HEK293T (cell line): ENCODE measurements around the gene TECPR1.
"Not testable (repeated sequence)": the region's sequence is repeated elsewhere in the genome, so short reads cannot be mapped to it uniquely, and the experiment has no call there.

Experiments
- CTCF ChIA-PET: fragments of 350-600 bp; formaldehyde crosslinking; extraction: SDS; loops from one replicate; lab custom pipeline; 2021; ENCODE audit warnings: antibody characterized with exemption, inconsistent platforms; lab: Yijun Ruan, JAX
- POLR2A ChIA-PET: fragments of 350-600 bp; formaldehyde crosslinking; extraction: SDS; loops from one replicate; lab custom pipeline; 2020; ENCODE audit warnings: antibody characterized with exemption, inconsistent platforms; lab: Yijun Ruan, JAX
- DNase-seq: peaks from one replicate; pipeline ENCODE4 v3.0.0; 2012; ENCODE audit warnings: mixed read lengths; ENCODE audit errors: extremely low spot score
- ARNT ChIP-seq: fragments of 450-650 bp; IDR thresholded peaks from 2 replicates; pipeline ENCODE4 v1.6.1; 2017; ENCODE audit warnings: mild to moderate bottlenecking
- BHLHE40 ChIP-seq: fragments of 450-650 bp; IDR thresholded peaks from 2 replicates; pipeline ENCODE4 v1.6.1; 2016; ENCODE audit warnings: mild to moderate bottlenecking, moderate library complexity, borderline replicate concordance
- CTBP1 ChIP-seq: fragments of 450-650 bp; IDR thresholded peaks from 2 replicates; pipeline ENCODE4 v1.6.1; 2016; ENCODE audit warnings: borderline replicate concordance
- ELF4 ChIP-seq: fragments of 450-650 bp; IDR thresholded peaks from 2 replicates; pipeline ENCODE4 v1.6.1; 2017; ENCODE audit warnings: antibody characterized with exemption
- FOXA1 ChIP-seq: fragments of 450-650 bp; IDR thresholded peaks from 2 replicates; pipeline ENCODE4 v1.6.1; 2016; ENCODE audit warnings: mild to moderate bottlenecking
- FOXK2 ChIP-seq: fragments of 450-650 bp; IDR thresholded peaks from 2 replicates; pipeline ENCODE4 v1.6.1; 2016; ENCODE audit warnings: mild to moderate bottlenecking
- FOXM1 ChIP-seq: fragments of 450-650 bp; IDR thresholded peaks from 2 replicates; pipeline ENCODE4 v1.6.1; 2017; ENCODE audit warnings: mild to moderate bottlenecking, borderline replicate concordance
- HDGF ChIP-seq: fragments of 450-650 bp; IDR thresholded peaks from 2 replicates; pipeline ENCODE4 v1.6.1; 2017; ENCODE audit warnings: antibody characterized with exemption, borderline replicate concordance
- L3MBTL2 ChIP-seq: fragments of 450-650 bp; conservative IDR thresholded peaks from 2 replicates; pipeline ENCODE4 v1.6.1; 2016; ENCODE audit warnings: mild to moderate bottlenecking
- LEF1 ChIP-seq: fragments of 450-650 bp; IDR thresholded peaks from 2 replicates; pipeline ENCODE4 v1.6.1; 2017; ENCODE audit warnings: mild to moderate bottlenecking, borderline replicate concordance
- NFRKB ChIP-seq: fragments of 450-650 bp; IDR thresholded peaks from 2 replicates; pipeline ENCODE4 v1.6.1; 2016; ENCODE audit warnings: mild to moderate bottlenecking, moderate library complexity
- SP1 ChIP-seq: fragments of 450-650 bp; IDR thresholded peaks from 2 replicates; pipeline ENCODE4 v1.6.1; 2017
- SUZ12 ChIP-seq: fragments of 450-650 bp; IDR thresholded peaks from 2 replicates; pipeline ENCODE4 v1.6.1; 2016; ENCODE audit warnings: mild to moderate bottlenecking
- TARDBP ChIP-seq: fragments of 450-650 bp; IDR thresholded peaks from 2 replicates; pipeline ENCODE4 v1.6.1; 2016
- ZNF384 ChIP-seq: fragments of 450-650 bp; IDR thresholded peaks from 2 replicates; pipeline ENCODE4 v1.6.1; 2016
- TF ChIP-seq, protein P1 (sequence below): fragments of 450-650 bp; IDR thresholded peaks from 2 replicates; pipeline ENCODE4 v1.6.1; 2016

The TECPR1 gene

GRCh38 chr7:98223898-98224700, 27.9 kb downstream of the TECPR1 start:
- ChIA-PET POLR2A (no interaction called here), CTCF (no interaction called here)
- TF ChIP-seq CTBP1 (no peak), NFRKB (no peak), SP1 (no peak), TARDBP (no peak), FOXA1 (no peak), BHLHE40 (no peak), SUZ12 (no peak), HDGF (no peak), ARNT (no peak), FOXM1 (no peak), LEF1 (no peak), FOXK2 (no peak), ZNF384 (no peak), L3MBTL2 (no peak), ELF4 (no peak)
- TF ChIP-seq, protein P1, sequence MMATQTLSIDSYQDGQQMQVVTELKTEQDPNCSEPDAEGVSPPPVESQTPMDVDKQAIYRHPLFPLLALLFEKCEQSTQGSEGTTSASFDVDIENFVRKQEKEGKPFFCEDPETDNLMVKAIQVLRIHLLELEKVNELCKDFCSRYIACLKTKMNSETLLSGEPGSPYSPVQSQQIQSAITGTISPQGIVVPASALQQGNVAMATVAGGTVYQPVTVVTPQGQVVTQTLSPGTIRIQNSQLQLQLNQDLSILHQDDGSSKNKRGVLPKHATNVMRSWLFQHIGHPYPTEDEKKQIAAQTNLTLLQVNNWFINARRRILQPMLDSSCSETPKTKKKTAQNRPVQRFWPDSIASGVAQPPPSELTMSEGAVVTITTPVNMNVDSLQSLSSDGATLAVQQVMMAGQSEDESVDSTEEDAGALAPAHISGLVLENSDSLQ, result no peak
- DNase-seq, result no peak

- POLR2A ChIA-PET, result no interaction called here
- TF ChIP-seq L3MBTL2 (no peak), CTBP1 (no peak), BHLHE40 (no peak), FOXM1 (no peak), FOXA1 (no peak), NFRKB (no peak), SP1 (no peak), SUZ12 (no peak), TARDBP (no peak), ARNT (no peak), LEF1 (no peak), FOXK2 (no peak), ELF4 (no peak), ZNF384 (no peak), HDGF (no peak)
- TF ChIP-seq, protein P1, result no peak
- no peak for DNase-seq
- CTCF ChIA-PET, result no interaction called here
Observed at GRCh38 chr7:98223351-98223897, 28.6 kb downstream of the TECPR1 start.

- CTCF ChIA-PET, result no interaction called here
- POLR2A ChIA-PET, result no interaction called here
- no peak for TF ChIP-seq HDGF
- TF ChIP-seq L3MBTL2, result no peak
- no peak for TF ChIP-seq ELF4
- TF ChIP-seq FOXM1, result no peak
- TF ChIP-seq BHLHE40, result no peak
- TF ChIP-seq NFRKB, result no peak
- TF ChIP-seq, protein P1, result no peak
Observed at GRCh38 chr7:98222533-98223195, 29.4 kb downstream of the TECPR1 start.

GRCh38 chr7:98221611-98222532, 30.2 kb downstream of the TECPR1 start:
- CTCF ChIA-PET, result no interaction called here
- DNase-seq, result no peak
- TF ChIP-seq FOXM1 (no peak), FOXA1 (no peak), HDGF (no peak), FOXK2 (no peak), TARDBP (no peak), ARNT (no peak), L3MBTL2 (no peak), LEF1 (no peak), ZNF384 (no peak), SP1 (no peak), CTBP1 (no peak), ELF4 (no peak), SUZ12 (no peak), BHLHE40 (no peak), NFRKB (no peak)
- TF ChIP-seq, protein P1, result no peak
- POLR2A ChIA-PET, result no interaction called here

More at GRCh38 chr7:98222533-98223195, 29.4 kb downstream of the TECPR1 start:
- no peak for DNase-seq

GRCh38 chr7:98219382-98219781, 32.6 kb downstream of the TECPR1 start:
- DNase-seq, CTCF ChIA-PET, POLR2A ChIA-PET: not testable (repeated sequence)
